ENCODE results near the gene SGMS2.

SGMS2 gene

GRCh38 chr4:107815158-107815557 lies 9.6 kb upstream of the SGMS2 start:
- Mint-ChIP-seq H3K36me3 (no peaks in the 10 kb centered on the region), H3K4me1 (no peaks in the 10 kb centered on the region), H3K27ac (no peak overlapping the region), H3K9me3 (no peaks in the 10 kb centered on the region), H3K27me3 (no peaks in the 10 kb centered on the region), H3K4me3 (no peak overlapping the region)
- ATAC-seq: no peak

GRCh38 chr4:107818301-107818910 lies 6.3 kb upstream of the SGMS2 start:
- Mint-ChIP-seq H3K36me3 (no peaks in the 10 kb centered on the region), H3K27ac (no peak overlapping the region), H3K4me3 (no peak overlapping the region), H3K27me3 (peaks cover 5% of the 10 kb centered on the region), H3K4me1 (no peaks in the 10 kb centered on the region), H3K9me3 (no peaks in the 10 kb centered on the region)
- no peak for ATAC-seq

GRCh38 chr4:107823870-107824349 lies 822 bp upstream of the SGMS2 start:
- Mint-ChIP-seq H3K4me3 (no peak overlapping the region), H3K9me3 (no peaks in the 10 kb centered on the region), H3K27ac (no peak overlapping the region), H3K36me3 (no peaks in the 10 kb centered on the region), H3K4me1 (peaks cover 22% of the 10 kb centered on the region), H3K27me3 (peaks cover 43% of the 10 kb centered on the region)
- no peak for ATAC-seq

- H3K9me3 Mint-ChIP-seq: no peaks in the 10 kb centered on the region
- ATAC-seq: peak; percentile 38
- peak overlapping the region; percentile 51 for H3K27ac Mint-ChIP-seq
- H3K4me3 Mint-ChIP-seq: peak overlapping the region; percentile 68
- peaks cover 49% of the 10 kb centered on the region for H3K27me3 Mint-ChIP-seq
- peaks cover 22% of the 10 kb centered on the region for H3K4me1 Mint-ChIP-seq
- no peaks in the 10 kb centered on the region for H3K36me3 Mint-ChIP-seq
Measured at GRCh38 chr4:107825072-107825824, 516 bp downstream of the SGMS2 start.

- no peaks in the 10 kb centered on the region for H3K36me3 Mint-ChIP-seq
- ATAC-seq: no peak
- peaks cover 22% of the 10 kb centered on the region for H3K4me1 Mint-ChIP-seq
Measured at GRCh38 chr4:107826421-107826980, 1.8 kb downstream of the SGMS2 start.

GRCh38 chr4:107828315-107829090 lies 3.8 kb downstream of the SGMS2 start:
- no peaks in the 10 kb centered on the region for H3K9me3 Mint-ChIP-seq
- H3K27me3 Mint-ChIP-seq: peaks cover 56% of the 10 kb centered on the region
- no peak for ATAC-seq
- H3K4me3 Mint-ChIP-seq: no peak overlapping the region
- peaks cover 22% of the 10 kb centered on the region for H3K4me1 Mint-ChIP-seq
- H3K27ac Mint-ChIP-seq: no peak overlapping the region
- H3K36me3 Mint-ChIP-seq: no peaks in the 10 kb centered on the region

More at GRCh38 chr4:107826421-107826980, 1.8 kb downstream of the SGMS2 start:
- H3K27me3 Mint-ChIP-seq: peaks cover 61% of the 10 kb centered on the region
- H3K27ac Mint-ChIP-seq: no peak overlapping the region
- H3K9me3 Mint-ChIP-seq: no peaks in the 10 kb centered on the region
- no peak overlapping the region for H3K4me3 Mint-ChIP-seq

DNA sequence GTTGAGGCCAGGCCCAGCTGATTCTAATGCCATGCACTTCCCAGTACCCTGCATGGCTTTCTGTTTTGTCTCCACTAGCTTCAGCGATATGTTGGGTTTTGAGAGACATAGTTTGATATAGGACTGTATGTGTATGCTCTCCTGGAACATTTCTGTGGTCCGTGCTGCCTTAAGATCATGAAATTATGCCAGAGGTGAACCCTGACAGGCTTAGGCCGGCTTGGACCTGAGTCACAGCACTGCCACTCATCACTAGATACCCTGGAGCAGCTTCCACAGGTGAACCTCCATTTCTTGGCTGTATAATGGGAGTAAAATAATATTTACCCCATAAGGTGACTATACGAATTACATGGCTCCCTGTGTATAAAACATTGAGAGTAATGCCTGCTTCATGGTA lies 6.4 kb downstream of the SGMS2 start:
- peaks cover 6% of the 10 kb centered on the region for H3K4me1 Mint-ChIP-seq
- no peak for ATAC-seq
- H3K36me3 Mint-ChIP-seq: no peaks in the 10 kb centered on the region
- peaks cover 32% of the 10 kb centered on the region for H3K27me3 Mint-ChIP-seq
- H3K27ac Mint-ChIP-seq: no peak overlapping the region
- no peak overlapping the region for H3K4me3 Mint-ChIP-seq
- H3K9me3 Mint-ChIP-seq: no peaks in the 10 kb centered on the region

- ATAC-seq: no peak
- no peaks in the 10 kb centered on the region for H3K4me1 Mint-ChIP-seq
- H3K27ac Mint-ChIP-seq: no peak overlapping the region
- H3K27me3 Mint-ChIP-seq: peaks cover 22% of the 10 kb centered on the region
- H3K36me3 Mint-ChIP-seq: no peaks in the 10 kb centered on the region
- H3K4me3 Mint-ChIP-seq: no peak overlapping the region
- H3K9me3 Mint-ChIP-seq: no peaks in the 10 kb centered on the region
Measured at GRCh38 chr4:107832275-107832807, 7.6 kb downstream of the SGMS2 start.

DNA sequence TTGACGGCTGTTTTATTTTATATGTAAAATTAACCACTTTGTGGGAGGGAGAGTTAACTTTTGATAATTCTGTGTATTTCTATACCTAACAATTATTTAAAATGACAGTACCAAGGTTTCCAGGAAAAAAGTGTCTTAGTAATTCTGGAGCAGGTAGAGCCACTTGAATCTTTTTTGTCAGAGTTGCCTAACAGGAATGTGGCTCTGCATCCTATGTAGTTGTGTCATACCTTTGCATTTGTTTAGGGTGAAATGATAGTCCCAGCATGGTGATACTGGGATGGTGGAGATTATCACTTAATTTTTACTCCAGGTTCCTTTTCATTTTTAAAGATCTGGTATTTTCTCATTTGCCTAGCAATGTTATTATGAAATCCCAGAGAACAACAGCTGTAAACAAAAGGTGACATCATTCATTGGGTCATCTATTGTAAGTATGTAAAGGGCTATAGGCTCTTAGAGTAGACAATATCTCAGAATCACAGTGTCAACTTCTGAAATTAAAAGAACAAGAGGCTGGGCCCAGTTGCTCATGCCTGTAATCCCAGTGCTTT lies 9.6 kb downstream of the SGMS2 start:
- Mint-ChIP-seq H3K36me3 (no peaks in the 10 kb centered on the region), H3K9me3 (no peaks in the 10 kb centered on the region)

DNA sequence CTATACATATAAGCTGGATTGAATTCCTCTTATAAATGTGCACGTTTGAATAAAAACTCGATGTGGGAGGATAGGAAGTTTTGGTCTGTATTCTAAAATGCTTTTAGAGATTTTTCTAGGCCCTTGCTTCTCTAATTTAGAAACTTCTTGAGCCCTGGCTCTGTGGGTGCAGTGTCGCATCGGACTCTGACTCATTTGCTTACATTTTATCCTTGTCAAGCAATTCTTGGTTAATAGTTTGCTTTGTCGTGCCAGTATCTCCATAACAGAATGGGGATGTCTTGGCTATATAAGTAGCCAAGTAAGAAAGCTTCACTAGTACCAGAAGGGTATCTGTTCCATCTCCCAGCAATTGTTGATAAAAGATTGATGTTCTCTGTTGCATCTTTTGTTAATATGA lies 10.7 kb downstream of the SGMS2 start:
- no peak for ATAC-seq
- Mint-ChIP-seq H3K9me3 (no peaks in the 10 kb centered on the region), H3K4me3 (no peak overlapping the region), H3K36me3 (no peaks in the 10 kb centered on the region), H3K27me3 (peaks cover 12% of the 10 kb centered on the region), H3K27ac (no peak overlapping the region), H3K4me1 (no peaks in the 10 kb centered on the region)

More for the DNA sequence above, 9.6 kb downstream of the SGMS2 start:
- no peak for ATAC-seq
- Mint-ChIP-seq H3K4me3 (no peak overlapping the region), H3K27me3 (peaks cover 19% of the 10 kb centered on the region), H3K27ac (no peak overlapping the region), H3K4me1 (no peaks in the 10 kb centered on the region)

DNA sequence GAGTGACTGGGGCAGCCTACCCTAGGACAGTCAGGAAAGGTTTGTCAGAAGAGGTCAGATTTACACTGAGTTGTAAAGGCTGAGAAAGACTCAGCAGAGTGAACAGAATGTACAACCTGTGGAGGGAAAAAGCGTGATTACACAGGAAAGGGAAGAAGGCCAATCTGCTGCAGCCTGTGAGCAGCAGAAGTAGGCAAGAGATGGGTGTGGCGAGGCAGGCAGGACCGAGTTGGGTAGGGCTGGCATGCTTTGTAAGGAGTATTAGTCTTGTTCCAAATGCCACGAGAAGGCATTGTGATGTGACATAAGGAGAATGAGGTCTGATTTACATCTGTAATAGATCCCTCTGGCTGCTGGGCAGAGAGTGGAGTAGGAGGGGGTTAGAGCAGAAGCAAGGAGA lies 12.6 kb downstream of the SGMS2 start:
- peaks cover 6% of the 10 kb centered on the region for H3K27me3 Mint-ChIP-seq
- H3K9me3 Mint-ChIP-seq: no peaks in the 10 kb centered on the region
- no peak overlapping the region for H3K27ac Mint-ChIP-seq
- H3K4me3 Mint-ChIP-seq: no peak overlapping the region
- no peaks in the 10 kb centered on the region for H3K36me3 Mint-ChIP-seq
- ATAC-seq: no peak
- H3K4me1 Mint-ChIP-seq: no peaks in the 10 kb centered on the region

DNA sequence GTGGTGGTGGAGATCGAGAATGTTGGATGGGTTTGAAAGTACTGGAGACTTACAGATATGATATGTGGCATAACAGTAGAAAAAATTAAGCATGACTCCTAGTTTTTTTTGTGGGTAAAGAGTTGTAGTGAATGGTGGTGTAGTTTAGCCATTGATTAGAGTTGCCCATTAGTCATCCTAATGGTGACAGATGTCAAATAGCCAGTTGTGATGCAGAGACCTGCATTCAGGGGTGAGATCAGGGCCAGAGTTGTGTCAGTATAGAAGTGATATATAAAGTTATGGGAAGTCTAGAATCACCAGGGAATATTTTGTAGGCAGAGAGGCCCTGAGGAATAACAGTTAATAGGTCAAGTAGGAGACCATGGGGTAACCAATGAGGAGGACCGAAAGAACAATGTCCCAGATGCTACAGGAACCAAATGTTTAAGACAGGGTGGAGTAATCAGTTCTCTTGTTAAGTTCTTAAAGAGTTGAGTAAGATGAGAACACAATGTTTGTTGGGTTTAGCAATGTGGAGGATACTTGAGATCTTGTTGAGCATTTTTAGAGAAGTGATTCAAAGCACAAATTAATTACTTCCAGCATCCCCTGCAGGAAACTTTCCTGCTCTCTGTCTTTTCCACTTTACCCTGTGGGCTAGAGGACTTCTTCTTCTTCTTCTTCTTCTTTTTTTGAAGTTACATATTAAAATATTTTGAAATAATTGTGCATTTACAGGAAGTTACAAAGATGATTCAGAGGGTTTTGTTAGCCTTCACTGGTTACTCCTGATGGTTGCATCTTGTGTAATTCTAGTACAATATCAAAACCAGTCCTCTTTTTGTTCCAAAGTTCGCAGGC lies 13.3 kb downstream of the SGMS2 start:
- no peak overlapping the region for H3K27ac Mint-ChIP-seq
- no peaks in the 10 kb centered on the region for H3K9me3 Mint-ChIP-seq

GRCh38 chr4:107838861-107839565 lies 14.3 kb downstream of the SGMS2 start:
- no peaks in the 10 kb centered on the region for H3K9me3 Mint-ChIP-seq
- no peaks in the 10 kb centered on the region for H3K36me3 Mint-ChIP-seq
- no peaks in the 10 kb centered on the region for H3K4me1 Mint-ChIP-seq
- no peak overlapping the region for H3K27ac Mint-ChIP-seq
- no peak for ATAC-seq
- peaks cover 10% of the 10 kb centered on the region for H3K27me3 Mint-ChIP-seq
- H3K4me3 Mint-ChIP-seq: no peak overlapping the region

More for the DNA sequence above, 13.3 kb downstream of the SGMS2 start:
- no peak overlapping the region for H3K4me3 Mint-ChIP-seq
- peaks cover 10% of the 10 kb centered on the region for H3K27me3 Mint-ChIP-seq
- H3K4me1 Mint-ChIP-seq: no peaks in the 10 kb centered on the region
- H3K36me3 Mint-ChIP-seq: no peaks in the 10 kb centered on the region
- no peak for ATAC-seq

DNA sequence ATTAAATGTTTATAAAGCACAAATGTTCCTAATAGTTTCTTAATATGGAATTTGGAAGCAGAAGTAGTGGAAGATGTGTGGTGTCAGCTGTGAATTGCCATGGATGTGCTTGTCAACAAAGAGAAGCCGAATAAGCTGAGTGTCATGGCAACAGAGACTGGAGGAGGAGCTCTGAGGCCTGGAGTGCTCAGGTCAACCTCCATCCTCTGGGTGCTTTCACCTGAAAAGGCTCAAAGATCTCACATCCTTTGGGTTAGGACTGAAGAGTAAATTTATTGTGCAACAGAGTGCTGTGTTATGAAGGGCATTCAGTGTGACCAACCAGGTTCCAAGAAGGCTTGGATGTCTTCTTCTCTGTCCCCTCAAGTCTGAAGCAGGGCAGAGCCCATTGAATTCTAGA lies 18.7 kb downstream of the SGMS2 start:
- no peak overlapping the region for H3K27ac Mint-ChIP-seq
- no peaks in the 10 kb centered on the region for H3K4me1 Mint-ChIP-seq
- H3K9me3 Mint-ChIP-seq: peaks cover 3% of the 10 kb centered on the region

More for the DNA sequence above, 18.7 kb downstream of the SGMS2 start:
- H3K27me3 Mint-ChIP-seq: peaks cover 10% of the 10 kb centered on the region
- H3K4me3 Mint-ChIP-seq: no peak overlapping the region
- H3K36me3 Mint-ChIP-seq: no peaks in the 10 kb centered on the region
- ATAC-seq: no peak

All from stimulated activated memory B cell treated with anti-CD40 and anti-IgM and Interleukin-4, amounts not matched to agents 10 μg/mL and 1 μg/mL and 100 μg/mL, for 72 hours (primary cell).